Transverse colon (tissue), 4 donors: Measurements from ENCODE around the gene WSCD2. TPM values are rescaled to one million over a fixed set of nuclear protein-coding genes. Genes with fewer than 3 reads are reported as not detected.

Source experiments
- DNase-seq: peaks from one replicate; pipeline ENCODE4 v3.0.0-alpha.2; 2019
- H3K27ac ChIP-seq, 4 donors: fragments of 200-600 bp; sonication (generic); 2 replicates each; pipeline ENCODE4 v1.5.1; 2016 to 2018; ENCODE audit warnings: inconsistent platforms in 4 of 4
- H3K27me3 ChIP-seq: fragments of 200-600 bp; sonication (generic); 2 replicates; pipeline ENCODE4 v1.5.1; 2017; ENCODE audit warnings: inconsistent platforms
- H3K36me3 ChIP-seq, 4 donors: fragments of 200-600 bp; sonication (generic); 2 replicates each; pipeline ENCODE4 v1.5.1; 2017 to 2019; ENCODE audit warnings: inconsistent platforms in 4 of 4
- H3K4me1 ChIP-seq, 4 donors: fragments of 200-600 bp; sonication (generic); 2 replicates each; pipeline ENCODE4 v1.5.1; 2017 to 2020; ENCODE audit warnings: inconsistent platforms in 4 of 4
- H3K4me3 ChIP-seq, 4 donors: fragments of 200-600 bp; sonication (generic); 1 replicate in 1 of 4; 2 replicates in 3 of 4; pipeline versions ENCODE4 v1.5.1 to v1.6.1; 2017 to 2019; ENCODE audit warnings: inconsistent platforms in 4 of 4
- H3K9me3 ChIP-seq, 2 donors: fragments of 200-600 bp; sonication (generic); 2 replicates each; pipeline ENCODE4 v1.5.1; 2017 to 2019; ENCODE audit warnings: inconsistent platforms in 2 of 2
- EP300 ChIP-seq: sonication (generic); formaldehyde crosslinking; IDR thresholded peaks from one replicate; pipeline ENCODE4 v1.6.1; 2017; ENCODE audit warnings: antibody characterized with exemption, low read depth
- POLR2A ChIP-seq: fragments of 450-650 bp; IDR thresholded peaks from one replicate; pipeline ENCODE4 v1.6.1; 2016; ENCODE audit warnings: antibody characterized with exemption, mild to moderate bottlenecking, moderate library complexity
- POLR2AphosphoS5 ChIP-seq, 3 donors: sonication (generic); formaldehyde crosslinking; IDR thresholded peaks; one replicate each; pipeline ENCODE4 v1.6.1; 2016; ENCODE audit warnings: antibody characterized with exemption in 3 of 3
- WGBS, 2 donors: methylation state at CpG; one replicate each; pipeline ENCODE4 v1.1.5; 2018; ENCODE audit warnings: low coverage in 1 of 2; 5-methylcytosine and 5-hydroxymethylcytosine counted together
- in situ Hi-C, 4 donors: fragments of 200-750 bp; cut with MboI; loops; one replicate each; pipeline versions ENCODE4 v1.15.0 to v1.15.1; 2017; ENCODE audit warnings: low sequenced_read_pairs in 3 of 4, low pct_ligation_motif_present in 1 of 4, low pct_unique_long_range_greater_than_20kb in 1 of 4
- intact Hi-C: fragments of 100-400 bp; cut with DNase I; formaldehyde crosslinking; loops from one replicate; pipeline ENCODE4 v1.15.1; 2023; ENCODE audit warnings: low total_unique reads
- total RNA-seq, 4 donors: library from RNA; depleted of rRNA; stranded (reverse); fragments of >200 nt; gene quantifications; one replicate each; pipeline ENCODE4 v1.1.0, GENCODE V29; 2016
- TF ChIP-seq, protein P1 (sequence below), 5 experiments: fragments of 200-600 bp in 3 of 5; fragments of 450-650 bp in 2 of 5; sonication (generic) in 3 of 5; IDR thresholded peaks; 1 replicate in 2 of 5; 2 replicates in 3 of 5; pipeline ENCODE4 v1.5.1; 2016 to 2017; ENCODE audit warnings: antibody characterized with exemption in 5 of 5, inconsistent platforms in 3 of 5, mild to moderate bottlenecking in 2 of 5, moderate library complexity in 1 of 5

Gene WSCD2
- total RNA-seq, 4 donors from 2014 or later, result 0.16 to 46.6 (median 1.1) TPM; not detected in 1

GRCh38 chr12:108087900-108088299 lies 41.2 kb upstream of the WSCD2 start:
- TF ChIP-seq POLR2A (no peak), EP300 (no peak), POLR2AphosphoS5 (IDR thresholded peaks at IDR 0.05) (no peak)
- TF ChIP-seq, protein P1, sequence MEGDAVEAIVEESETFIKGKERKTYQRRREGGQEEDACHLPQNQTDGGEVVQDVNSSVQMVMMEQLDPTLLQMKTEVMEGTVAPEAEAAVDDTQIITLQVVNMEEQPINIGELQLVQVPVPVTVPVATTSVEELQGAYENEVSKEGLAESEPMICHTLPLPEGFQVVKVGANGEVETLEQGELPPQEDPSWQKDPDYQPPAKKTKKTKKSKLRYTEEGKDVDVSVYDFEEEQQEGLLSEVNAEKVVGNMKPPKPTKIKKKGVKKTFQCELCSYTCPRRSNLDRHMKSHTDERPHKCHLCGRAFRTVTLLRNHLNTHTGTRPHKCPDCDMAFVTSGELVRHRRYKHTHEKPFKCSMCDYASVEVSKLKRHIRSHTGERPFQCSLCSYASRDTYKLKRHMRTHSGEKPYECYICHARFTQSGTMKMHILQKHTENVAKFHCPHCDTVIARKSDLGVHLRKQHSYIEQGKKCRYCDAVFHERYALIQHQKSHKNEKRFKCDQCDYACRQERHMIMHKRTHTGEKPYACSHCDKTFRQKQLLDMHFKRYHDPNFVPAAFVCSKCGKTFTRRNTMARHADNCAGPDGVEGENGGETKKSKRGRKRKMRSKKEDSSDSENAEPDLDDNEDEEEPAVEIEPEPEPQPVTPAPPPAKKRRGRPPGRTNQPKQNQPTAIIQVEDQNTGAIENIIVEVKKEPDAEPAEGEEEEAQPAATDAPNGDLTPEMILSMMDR (IDR thresholded peaks at IDR 0.05), result no peak
- H3K4me3 ChIP-seq, result no peak overlapping the region
- no peaks in the 10 kb centered on the region for H3K4me1 ChIP-seq
- H3K27me3 ChIP-seq, result no peaks in the 10 kb centered on the region
- in situ Hi-C loops (no loop called here), intact Hi-C loops (no loop called here)
- DNase-seq, result no peak
- WGBS, 2 donors, result 91 to 100% methylated on average over 1 of the region's 1 CpG
- peaks cover 2 to 13% of the 10 kb centered on the region in 2 donors for H3K9me3 ChIP-seq
- no peaks in the 10 kb centered on the region for H3K36me3 ChIP-seq
- H3K27ac ChIP-seq, result no peak overlapping the region

- no peak for DNase-seq
- TF ChIP-seq POLR2A, result no peak
- TF ChIP-seq, protein P1 (IDR thresholded peaks at IDR 0.05), result no peak
- no peak for TF ChIP-seq POLR2AphosphoS5 (IDR thresholded peaks at IDR 0.05)
- TF ChIP-seq EP300, result no peak
- in situ Hi-C loops (no loop called here), intact Hi-C loops (loop anchor here (10.0 kb wide), 1 partner anchor 104 kb away; no protein-coding TSS in a partner anchor)
- H3K27ac ChIP-seq, result no peak overlapping the region
- H3K4me1 ChIP-seq, result no peaks in the 10 kb centered on the region
- H3K36me3 ChIP-seq, result no peaks in the 10 kb centered on the region
- peaks cover 2 to 13% of the 10 kb centered on the region in 2 donors for H3K9me3 ChIP-seq
- 59 to 72% methylated on average over 10 to 13 of the region's 13 CpGs for WGBS, 2 donors
- no peaks in the 10 kb centered on the region for H3K27me3 ChIP-seq
- no peak overlapping the region for H3K4me3 ChIP-seq
Measured at GRCh38 chr12:108090107-108090899, 38.8 kb upstream of the WSCD2 start.

DNA sequence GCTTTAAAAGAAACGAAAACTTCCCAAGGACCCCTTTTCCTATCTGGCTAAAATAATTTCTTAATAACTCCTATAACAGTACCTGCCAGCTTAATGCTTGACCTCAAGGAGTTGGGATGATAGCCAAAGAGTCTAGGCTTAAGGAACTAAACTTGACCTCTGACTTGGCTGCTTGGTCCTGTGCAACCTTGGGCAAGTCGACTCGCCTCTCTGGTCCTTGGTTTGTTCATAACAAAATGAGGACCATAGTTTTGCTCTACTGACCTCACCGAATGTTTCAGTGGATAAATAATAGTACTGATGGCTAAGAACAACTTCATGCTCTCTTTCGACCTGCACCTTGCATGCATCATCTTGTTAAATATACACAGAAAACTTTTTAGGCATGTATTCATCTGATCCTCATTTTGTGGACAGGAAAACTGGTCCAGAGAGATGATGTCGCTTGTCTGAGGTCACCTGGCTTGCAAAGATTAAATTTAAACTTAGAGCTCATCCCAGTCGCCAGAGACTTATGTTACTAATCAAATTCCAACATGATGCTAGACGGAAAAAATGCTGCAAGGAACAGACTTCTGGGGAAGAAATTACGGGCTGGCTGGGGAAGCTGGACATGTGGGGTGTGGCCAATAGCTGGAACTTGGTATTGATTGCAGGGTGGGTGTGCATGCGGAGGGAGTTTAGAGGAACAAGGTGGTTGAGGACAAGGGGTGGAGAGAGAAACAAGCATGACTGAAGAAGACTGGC lies 38.0 kb upstream of the WSCD2 start:
- no peaks in the 10 kb centered on the region for H3K4me1 ChIP-seq
- no peaks in the 10 kb centered on the region for H3K27me3 ChIP-seq
- no peak overlapping the region for H3K4me3 ChIP-seq
- WGBS, 2 donors, result 53 to 66% methylated on average over 10 of the region's 10 CpGs
- H3K9me3 ChIP-seq, result peaks cover 2 to 13% of the 10 kb centered on the region in 2 donors
- intact Hi-C loops (loop anchor here (10.0 kb wide), 1 partner anchor 104 kb away; no protein-coding TSS in a partner anchor), in situ Hi-C loops (no loop called here)
- no peaks in the 10 kb centered on the region for H3K36me3 ChIP-seq
- TF ChIP-seq POLR2AphosphoS5 (IDR thresholded peaks at IDR 0.05), result no peak
- TF ChIP-seq POLR2A, result no peak
- TF ChIP-seq, protein P1 (IDR thresholded peaks at IDR 0.05), result no peak
- no peak for TF ChIP-seq EP300
- H3K27ac ChIP-seq, result no peak overlapping the region
- no peak for DNase-seq

GRCh38 chr12:108091679-108092051 lies 37.4 kb upstream of the WSCD2 start:
- Histone ChIP-seq H3K4me3 (no peak overlapping the region), H3K27me3 (no peaks in the 10 kb centered on the region), H3K36me3 (no peaks in the 10 kb centered on the region), H3K27ac (no peak overlapping the region), H3K9me3 (peaks cover 2 to 13% of the 10 kb centered on the region in 2 donors), H3K4me1 (no peaks in the 10 kb centered on the region)
- in situ Hi-C loops, result no loop called here
- no peak for DNase-seq
- intact Hi-C loops, result loop anchor here (10.0 kb wide), 1 partner anchor 103 kb away; no protein-coding TSS in a partner anchor
- no peak for TF ChIP-seq POLR2AphosphoS5 (IDR thresholded peaks at IDR 0.05)
- no peak for TF ChIP-seq POLR2A
- TF ChIP-seq, protein P1 (IDR thresholded peaks at IDR 0.05), result no peak
- no peak for TF ChIP-seq EP300
- 61 to 75% methylated on average over 4 of the region's 4 CpGs for WGBS, 2 donors
